Ishikawa (cell line): Measurements from ENCODE around the gene MAGI1.

Source experiments
- CEBPB ChIP-seq: IDR thresholded peaks from 2 replicates; pipeline ENCODE4 v1.6.1; 2012
- CREB1 ChIP-seq: IDR thresholded peaks from 2 replicates; pipeline ENCODE4 v1.6.1; 2012; ENCODE audit warnings: low read depth
- EGR1 ChIP-seq: IDR thresholded peaks from 2 replicates; pipeline ENCODE4 v1.6.1; 2012
- EP300 ChIP-seq: IDR thresholded peaks from 2 replicates; pipeline ENCODE4 v1.6.1; 2012; ENCODE audit warnings: borderline replicate concordance
- FOXM1 ChIP-seq: IDR thresholded peaks from 2 replicates; pipeline ENCODE4 v1.6.1; 2012; ENCODE audit warnings: low read depth, borderline replicate concordance
- MAX ChIP-seq: IDR thresholded peaks from 2 replicates; pipeline ENCODE4 v1.6.1; 2012
- NFIC ChIP-seq: IDR thresholded peaks from 2 replicates; pipeline ENCODE4 v1.6.1; 2012
- RAD21 ChIP-seq: IDR thresholded peaks from 2 replicates; pipeline ENCODE4 v1.6.1; 2012; ENCODE audit warnings: low read depth
- TAF1 ChIP-seq: IDR thresholded peaks from 2 replicates; pipeline ENCODE4 v1.6.1; 2012; ENCODE audit warnings: low read depth, mild to moderate bottlenecking
- TCF12 ChIP-seq: IDR thresholded peaks from 2 replicates; pipeline ENCODE4 v1.6.1; 2012; ENCODE audit warnings: low read depth
- TEAD4 ChIP-seq: IDR thresholded peaks from 2 replicates; pipeline ENCODE4 v1.6.1; 2012
- YY1 ChIP-seq: IDR thresholded peaks from 2 replicates; pipeline ENCODE4 v1.6.1; 2012; ENCODE audit warnings: low read depth
- ZBTB7A ChIP-seq: IDR thresholded peaks from 2 replicates; pipeline ENCODE4 v1.6.1; 2012; ENCODE audit warnings: low read depth
- TF ChIP-seq, protein P1 (sequence below): IDR thresholded peaks from 2 replicates; pipeline ENCODE4 v1.6.1; 2012; ENCODE audit warnings: low read depth, mild to moderate bottlenecking
- TF ChIP-seq, protein P2 (sequence below): IDR thresholded peaks from 2 replicates; pipeline ENCODE4 v1.6.1; 2012

The MAGI1 gene

GRCh38 chr3:65538101-65538500 lies 500.6 kb downstream of the MAGI1 start:
- no peak for TF ChIP-seq CEBPB
- TF ChIP-seq YY1 = no peak
- TF ChIP-seq TAF1 = no peak
- TF ChIP-seq EGR1 = no peak
- no peak for TF ChIP-seq ZBTB7A
- no peak for TF ChIP-seq EP300
- TF ChIP-seq, protein P1, sequence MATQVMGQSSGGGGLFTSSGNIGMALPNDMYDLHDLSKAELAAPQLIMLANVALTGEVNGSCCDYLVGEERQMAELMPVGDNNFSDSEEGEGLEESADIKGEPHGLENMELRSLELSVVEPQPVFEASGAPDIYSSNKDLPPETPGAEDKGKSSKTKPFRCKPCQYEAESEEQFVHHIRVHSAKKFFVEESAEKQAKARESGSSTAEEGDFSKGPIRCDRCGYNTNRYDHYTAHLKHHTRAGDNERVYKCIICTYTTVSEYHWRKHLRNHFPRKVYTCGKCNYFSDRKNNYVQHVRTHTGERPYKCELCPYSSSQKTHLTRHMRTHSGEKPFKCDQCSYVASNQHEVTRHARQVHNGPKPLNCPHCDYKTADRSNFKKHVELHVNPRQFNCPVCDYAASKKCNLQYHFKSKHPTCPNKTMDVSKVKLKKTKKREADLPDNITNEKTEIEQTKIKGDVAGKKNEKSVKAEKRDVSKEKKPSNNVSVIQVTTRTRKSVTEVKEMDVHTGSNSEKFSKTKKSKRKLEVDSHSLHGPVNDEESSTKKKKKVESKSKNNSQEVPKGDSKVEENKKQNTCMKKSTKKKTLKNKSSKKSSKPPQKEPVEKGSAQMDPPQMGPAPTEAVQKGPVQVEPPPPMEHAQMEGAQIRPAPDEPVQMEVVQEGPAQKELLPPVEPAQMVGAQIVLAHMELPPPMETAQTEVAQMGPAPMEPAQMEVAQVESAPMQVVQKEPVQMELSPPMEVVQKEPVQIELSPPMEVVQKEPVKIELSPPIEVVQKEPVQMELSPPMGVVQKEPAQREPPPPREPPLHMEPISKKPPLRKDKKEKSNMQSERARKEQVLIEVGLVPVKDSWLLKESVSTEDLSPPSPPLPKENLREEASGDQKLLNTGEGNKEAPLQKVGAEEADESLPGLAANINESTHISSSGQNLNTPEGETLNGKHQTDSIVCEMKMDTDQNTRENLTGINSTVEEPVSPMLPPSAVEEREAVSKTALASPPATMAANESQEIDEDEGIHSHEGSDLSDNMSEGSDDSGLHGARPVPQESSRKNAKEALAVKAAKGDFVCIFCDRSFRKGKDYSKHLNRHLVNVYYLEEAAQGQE = no peak
- no peak for TF ChIP-seq RAD21
- TF ChIP-seq, protein P2, sequence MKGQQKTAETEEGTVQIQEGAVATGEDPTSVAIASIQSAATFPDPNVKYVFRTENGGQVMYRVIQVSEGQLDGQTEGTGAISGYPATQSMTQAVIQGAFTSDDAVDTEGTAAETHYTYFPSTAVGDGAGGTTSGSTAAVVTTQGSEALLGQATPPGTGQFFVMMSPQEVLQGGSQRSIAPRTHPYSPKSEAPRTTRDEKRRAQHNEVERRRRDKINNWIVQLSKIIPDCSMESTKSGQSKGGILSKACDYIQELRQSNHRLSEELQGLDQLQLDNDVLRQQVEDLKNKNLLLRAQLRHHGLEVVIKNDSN = no peak
- no peak for TF ChIP-seq MAX
- TF ChIP-seq NFIC = no peak
- TF ChIP-seq FOXM1 = no peak
- no peak for TF ChIP-seq TCF12
- no peak for TF ChIP-seq TEAD4
- no peak for TF ChIP-seq CREB1

DNA sequence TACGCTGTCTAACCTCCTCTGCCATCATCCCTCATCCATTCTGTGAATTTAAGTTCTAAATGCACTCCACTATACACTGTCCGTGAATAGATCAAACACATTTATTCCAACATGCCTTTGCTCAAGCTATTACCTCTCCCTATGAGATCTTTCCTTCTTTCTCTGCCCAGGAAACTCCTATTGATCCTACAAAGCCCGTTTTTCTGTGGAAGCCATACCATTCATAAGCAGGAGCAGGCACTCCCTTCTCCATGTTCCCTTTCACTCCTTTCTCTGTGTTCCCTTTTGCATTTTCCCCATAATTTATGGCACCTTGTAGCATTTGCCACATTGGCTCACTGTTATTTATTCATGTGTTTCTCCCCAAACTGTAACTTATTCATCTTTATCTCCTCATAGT lies 501.6 kb downstream of the MAGI1 start:
- no peak for TF ChIP-seq TCF12

GRCh38 chr3:65535260-65535659 lies 503.5 kb downstream of the MAGI1 start:
- no peak for TF ChIP-seq CREB1
- TF ChIP-seq YY1 = no peak
- no peak for TF ChIP-seq TEAD4
- TF ChIP-seq NFIC = no peak
- no peak for TF ChIP-seq CEBPB
- TF ChIP-seq FOXM1 = no peak
- TF ChIP-seq TCF12 = no peak
- no peak for TF ChIP-seq EGR1
- no peak for TF ChIP-seq MAX
- TF ChIP-seq, protein P2 = no peak
- no peak for TF ChIP-seq RAD21
- TF ChIP-seq, protein P1 = no peak
- TF ChIP-seq EP300 = no peak
- TF ChIP-seq TAF1 = no peak
- no peak for TF ChIP-seq ZBTB7A

DNA sequence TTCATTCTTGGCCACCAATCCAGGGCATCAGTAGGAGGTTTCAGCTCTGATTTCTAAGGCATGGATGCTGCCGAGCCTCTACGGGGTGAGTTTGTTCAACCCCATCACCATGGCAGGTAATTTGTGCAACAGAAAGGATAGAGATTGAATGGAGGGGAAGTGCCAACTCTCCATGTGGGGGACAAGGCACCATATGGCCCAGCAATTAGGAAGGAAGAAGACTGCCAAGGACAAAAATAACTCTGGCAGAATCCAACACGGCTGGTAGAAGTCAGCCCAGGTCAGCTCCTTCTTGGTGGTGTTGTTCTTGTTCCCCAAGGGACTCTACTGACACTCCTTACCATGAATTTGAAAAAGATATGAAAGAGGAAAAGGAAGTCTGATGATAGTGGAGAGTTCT lies 503.9 kb downstream of the MAGI1 start:
- no peak for TF ChIP-seq CREB1
- no peak for TF ChIP-seq ZBTB7A
- TF ChIP-seq, protein P2 = no peak
- no peak for TF ChIP-seq CEBPB
- TF ChIP-seq, protein P1 = no peak
- TF ChIP-seq EP300 = no peak
- TF ChIP-seq YY1 = no peak

DNA sequence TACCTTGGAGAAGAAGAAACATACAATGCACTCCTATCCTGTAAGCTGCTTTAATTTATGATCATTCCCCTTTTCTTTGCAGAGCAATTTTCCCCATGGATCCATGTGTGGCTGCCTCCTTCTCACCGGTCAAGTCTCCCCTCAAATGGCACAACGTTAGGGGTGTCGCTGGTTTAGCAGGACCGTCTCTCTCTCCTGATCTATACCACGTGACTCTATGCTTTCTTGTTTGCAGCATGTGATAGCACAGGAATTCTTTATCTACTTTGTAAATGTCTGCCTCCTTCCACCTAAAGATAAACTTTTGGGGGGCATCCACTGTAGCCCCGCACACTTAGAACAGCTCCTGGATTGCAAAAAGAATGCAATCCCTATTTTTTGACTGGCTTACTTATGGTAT lies 506.0 kb downstream of the MAGI1 start:
- TF ChIP-seq NFIC = no peak
- no peak for TF ChIP-seq CREB1
- TF ChIP-seq MAX = no peak
- TF ChIP-seq YY1 = no peak
